Esophagus (tissue), 2 donors: ENCODE measurements around the gene ADAMTSL2. TPM values are rescaled to one million over a fixed set of nuclear protein-coding genes. Genes with fewer than 3 reads are reported as not detected.

Experiments used
- H3K27ac ChIP-seq, 2 donors: one replicate each; pipeline ENCODE4 v1.5.1; 2013; ENCODE audit warnings: low read depth in 2 of 2, mild to moderate bottlenecking in 2 of 2, inconsistent platforms in 1 of 2, low read length in 1 of 2, moderate library complexity in 1 of 2
- H3K27me3 ChIP-seq, 2 donors: one replicate each; pipeline ENCODE4 v1.6.1; 2013; ENCODE audit warnings: low read length in 2 of 2, control low read depth in 1 of 2, mild to moderate bottlenecking in 1 of 2; ENCODE audit not compliant: insufficient read depth in 2 of 2, control insufficient read depth in 1 of 2
- H3K36me3 ChIP-seq, 2 donors: one replicate each; pipeline ENCODE4 v1.6.1; 2013; ENCODE audit warnings: low read length in 1 of 2; ENCODE audit not compliant: control insufficient read depth in 2 of 2, insufficient read depth in 2 of 2
- H3K4me1 ChIP-seq, 2 donors: one replicate each; pipeline ENCODE4 v1.6.1; 2013; ENCODE audit warnings: low read length in 1 of 2; ENCODE audit not compliant: control insufficient read depth in 2 of 2, insufficient read depth in 2 of 2
- H3K4me3 ChIP-seq, 2 donors: one replicate each; pipeline ENCODE4 v1.5.1; 2013; ENCODE audit warnings: low read length in 2 of 2, mild to moderate bottlenecking in 2 of 2, low read depth in 1 of 2, moderate library complexity in 1 of 2
- H3K9me3 ChIP-seq, 2 donors: one replicate each; pipeline ENCODE4 v1.6.1; 2013; ENCODE audit warnings: mild to moderate bottlenecking in 2 of 2, low read depth in 1 of 2, low read length in 1 of 2, moderate library complexity in 1 of 2; ENCODE audit not compliant: control insufficient read depth in 2 of 2, insufficient read depth in 1 of 2
- WGBS, 2 donors: extraction: QIAGEN DNeasy Blood & Tissue Kit; methylation state at CpG; one replicate each; pipeline ENCODE4 v1.1.7; 2013; 5-methylcytosine and 5-hydroxymethylcytosine counted together
- polyA plus RNA-seq, 2 donors: library from polyadenylated mRNA; stranded (reverse); fragments of 200-250 nt; gene quantifications; one replicate each; pipeline ENCODE4 v1.2.3, GENCODE V29; 2013
- donor health status: healthy with polysubstance abuse.
- donor health status: Bipolar disorder and iron deficiency.

The ADAMTSL2 gene
- polyA plus RNA-seq, 2 donors, result 0.60 to 1.0 TPM

DNA sequence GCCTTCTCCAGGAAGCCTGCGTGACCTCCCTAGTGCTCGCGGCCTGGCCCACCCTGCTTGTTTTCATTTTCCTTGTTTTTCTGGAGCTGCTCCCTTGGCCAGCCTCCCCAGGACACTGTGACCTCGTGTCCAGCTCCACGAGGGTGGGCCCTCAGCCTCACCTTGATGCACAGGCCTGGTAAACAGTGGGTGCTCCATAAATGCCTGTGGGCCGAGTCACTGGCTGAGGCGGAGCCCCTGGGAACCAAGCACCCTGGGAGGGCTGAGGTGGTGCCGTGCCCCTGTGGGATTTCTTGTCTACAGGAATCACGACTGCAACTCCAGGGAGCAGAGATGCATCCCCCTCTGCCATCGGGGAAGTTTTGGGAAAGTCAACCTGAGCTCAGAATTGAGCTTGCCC is 57.5 kb downstream of the ADAMTSL2 start:
- Histone ChIP-seq H3K36me3 (no peaks in the 10 kb centered on the region), H3K27me3 (no peaks in the 10 kb centered on the region)

DNA sequence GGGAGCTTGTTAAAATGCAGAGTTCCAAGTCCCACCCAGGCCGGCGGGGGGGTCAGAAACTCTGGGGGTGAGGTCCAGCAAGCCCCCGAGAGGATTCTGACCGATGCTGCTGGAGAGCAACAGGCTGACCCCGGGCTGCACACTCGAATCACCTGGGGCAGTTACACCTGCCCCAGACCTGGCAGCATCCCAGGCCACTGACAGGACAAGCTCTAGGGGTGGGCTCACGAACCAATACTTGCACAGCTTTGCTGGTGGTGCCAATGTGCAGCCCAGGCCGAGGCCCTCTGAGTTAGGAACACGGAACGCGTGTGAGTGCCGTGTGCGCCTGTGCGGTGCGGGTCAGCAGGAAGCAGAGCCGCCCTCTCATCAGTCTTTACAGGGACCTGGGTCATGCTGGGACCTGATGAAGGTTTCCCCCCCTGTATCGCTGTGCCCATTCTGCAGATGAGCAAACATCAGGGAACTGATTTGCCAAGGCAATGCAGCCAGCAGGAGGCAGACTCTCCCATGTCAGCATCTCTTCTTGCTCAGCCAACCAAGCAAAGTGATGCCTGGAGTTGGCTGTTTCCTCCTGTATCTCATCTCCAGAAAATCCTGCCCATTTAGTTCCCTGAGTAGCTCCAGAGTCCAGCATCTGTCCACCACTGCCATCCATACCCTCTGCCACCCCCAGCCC is 58.4 kb downstream of the ADAMTSL2 start:
- H3K27me3 ChIP-seq, result no peaks in the 10 kb centered on the region

More for the DNA sequence above, 57.5 kb downstream of the ADAMTSL2 start:
- WGBS, 2 donors, result 52 to 63% methylated on average over 10 of the region's 10 CpGs
- Histone ChIP-seq H3K9me3 (peaks cover 3 to 6% of the 10 kb centered on the region in 2 donors), H3K4me1 (no peaks in the 10 kb centered on the region), H3K4me3 (no peak overlapping the region), H3K27ac (no peak overlapping the region)

DNA sequence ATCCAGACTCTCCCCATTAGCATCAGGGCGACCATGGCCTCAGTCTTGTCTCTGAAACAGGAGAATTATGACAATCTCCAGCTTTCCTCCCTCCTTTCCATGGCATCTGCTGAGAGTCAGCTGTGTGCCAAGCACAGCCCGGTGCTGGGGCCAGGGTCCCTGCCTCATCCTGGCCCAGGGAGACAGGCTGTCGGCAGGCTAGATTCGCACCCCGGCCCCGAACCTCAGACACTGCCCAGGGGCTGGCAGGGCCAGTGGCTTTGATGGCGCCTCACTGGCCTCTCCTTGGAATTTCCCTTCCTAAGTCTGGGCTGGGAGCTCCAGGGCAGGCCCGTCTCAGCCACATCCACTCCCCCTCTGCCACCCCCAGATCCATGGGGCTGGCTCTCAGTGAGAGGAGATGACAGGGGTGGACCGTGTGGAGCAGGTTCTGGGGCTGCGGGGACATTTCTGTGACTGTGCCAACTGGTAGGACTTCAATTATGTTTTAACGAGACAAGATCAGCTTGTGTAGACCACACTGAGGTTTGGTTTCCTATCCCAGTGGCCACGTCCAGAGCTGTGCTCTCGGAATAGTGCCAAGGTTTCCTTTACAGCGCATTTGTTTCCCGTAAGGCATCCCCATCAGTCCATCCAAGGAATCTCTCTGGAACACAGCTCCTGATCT is 59.2 kb downstream of the ADAMTSL2 start:
- H3K27me3 ChIP-seq, result no peaks in the 10 kb centered on the region
- 73% methylated on average over 15 of the region's 15 CpGs for WGBS, 2 donors

More for the DNA sequence above, 58.4 kb downstream of the ADAMTSL2 start:
- Histone ChIP-seq H3K4me3 (no peak overlapping the region), H3K9me3 (peaks cover 6 to 7% of the 10 kb centered on the region in 2 donors), H3K27ac (no peak overlapping the region), H3K36me3 (no peaks in the 10 kb centered on the region), H3K4me1 (no peaks in the 10 kb centered on the region)
- WGBS, 2 donors, result 73 to 79% methylated on average over 17 of the region's 17 CpGs

DNA sequence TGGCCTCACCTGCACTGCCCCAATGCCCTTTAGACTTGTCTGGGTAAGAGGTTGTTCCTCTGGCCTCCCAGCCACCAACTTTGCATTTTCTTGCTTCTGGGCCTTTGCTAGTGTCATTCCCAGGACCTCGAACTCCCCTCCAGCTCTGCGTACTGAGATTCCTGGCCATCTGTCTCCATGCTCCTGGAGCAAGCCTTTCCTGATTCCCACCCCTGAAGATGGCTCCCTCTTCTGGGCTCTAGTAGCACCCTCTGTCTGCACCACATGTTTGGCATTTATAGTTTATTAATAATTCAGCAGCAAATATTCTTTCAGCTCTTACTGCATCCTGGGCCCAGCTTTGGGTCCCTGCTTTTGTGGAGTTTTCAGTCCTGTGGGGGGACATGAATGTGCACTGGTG is 59.8 kb downstream of the ADAMTSL2 start:
- no peaks in the 10 kb centered on the region for H3K4me1 ChIP-seq
- WGBS, 2 donors, result 93 to 97% methylated on average over 2 of the region's 2 CpGs
- no peaks in the 10 kb centered on the region for H3K27me3 ChIP-seq
- no peak overlapping the region for H3K4me3 ChIP-seq
- H3K36me3 ChIP-seq, result no peaks in the 10 kb centered on the region
- H3K9me3 ChIP-seq, result peaks cover 6 to 16% of the 10 kb centered on the region in 2 donors
- no peak overlapping the region for H3K27ac ChIP-seq

More for the DNA sequence above, 59.2 kb downstream of the ADAMTSL2 start:
- no peak overlapping the region for H3K4me3 ChIP-seq
- no peaks in the 10 kb centered on the region for H3K36me3 ChIP-seq
- peaks cover 6 to 13% of the 10 kb centered on the region in 2 donors for H3K9me3 ChIP-seq
- no peaks in the 10 kb centered on the region for H3K4me1 ChIP-seq
- H3K27ac ChIP-seq, result no peak overlapping the region

DNA sequence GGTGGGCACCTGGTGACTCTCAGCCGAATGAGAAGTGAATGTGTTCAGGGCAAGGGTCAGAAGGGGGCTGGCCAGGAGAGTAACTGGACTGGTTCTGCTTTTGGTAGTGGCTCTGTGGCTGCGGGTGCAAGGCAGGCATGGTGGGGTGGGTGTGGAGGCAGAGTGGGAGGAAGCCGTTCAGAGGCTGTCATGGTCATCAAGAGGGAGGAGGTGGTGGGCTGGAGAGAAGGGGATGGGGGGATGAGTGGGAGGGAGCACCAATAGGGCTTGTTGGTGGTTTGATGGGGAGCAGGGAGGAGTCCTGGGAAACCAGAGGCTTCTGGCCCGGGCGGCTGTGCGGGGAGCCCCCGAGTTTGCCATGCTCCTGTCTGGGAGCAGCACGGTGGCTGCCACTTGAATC is 61.4 kb downstream of the ADAMTSL2 start:
- no peaks in the 10 kb centered on the region for H3K36me3 ChIP-seq
- H3K9me3 ChIP-seq, result peaks cover 6 to 18% of the 10 kb centered on the region in 2 donors
- H3K4me3 ChIP-seq, result no peak overlapping the region
- H3K4me1 ChIP-seq, result no peaks in the 10 kb centered on the region
- no peaks in the 10 kb centered on the region for H3K27me3 ChIP-seq
- no peak overlapping the region for H3K27ac ChIP-seq
- 87 to 89% methylated on average over 8 of the region's 8 CpGs for WGBS, 2 donors

DNA sequence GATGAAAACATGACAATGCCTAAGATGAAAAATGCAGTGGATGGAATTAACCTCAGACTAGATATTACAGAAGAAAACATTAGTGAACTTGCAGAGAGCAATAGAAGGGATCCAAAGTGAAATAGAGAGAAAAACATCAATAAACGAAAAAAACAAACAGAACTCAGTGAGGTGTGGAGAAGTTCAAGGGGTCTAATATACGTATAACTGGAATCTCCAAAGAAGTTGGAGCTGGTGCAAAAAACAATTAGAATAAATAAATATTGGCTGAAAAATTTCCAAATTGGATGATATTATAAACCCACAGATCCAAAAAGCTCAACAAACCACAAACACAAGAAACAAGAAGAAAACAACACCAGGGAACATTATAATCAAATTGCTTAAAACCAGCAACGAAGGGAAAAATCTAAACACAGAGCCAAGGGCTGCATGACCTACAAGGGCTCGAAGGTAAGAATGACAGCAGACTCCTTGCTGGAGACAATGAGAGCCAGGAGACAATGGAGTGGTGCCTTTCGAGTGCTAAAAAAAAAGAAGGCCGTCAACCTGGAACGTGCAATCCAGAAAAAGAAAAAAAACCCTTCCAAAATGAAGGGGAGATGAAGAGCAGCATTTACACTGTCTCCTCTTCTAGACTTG is 62.9 kb downstream of the ADAMTSL2 start:
- WGBS, 2 donors, result 78 to 82% methylated on average over 7 of the region's 7 CpGs
- Histone ChIP-seq H3K27me3 (no peaks in the 10 kb centered on the region), H3K27ac (no peak overlapping the region), H3K9me3 (peaks cover 6 to 18% of the 10 kb centered on the region in 2 donors), H3K4me1 (no peaks in the 10 kb centered on the region), H3K36me3 (no peaks in the 10 kb centered on the region), H3K4me3 (no peak overlapping the region)

DNA sequence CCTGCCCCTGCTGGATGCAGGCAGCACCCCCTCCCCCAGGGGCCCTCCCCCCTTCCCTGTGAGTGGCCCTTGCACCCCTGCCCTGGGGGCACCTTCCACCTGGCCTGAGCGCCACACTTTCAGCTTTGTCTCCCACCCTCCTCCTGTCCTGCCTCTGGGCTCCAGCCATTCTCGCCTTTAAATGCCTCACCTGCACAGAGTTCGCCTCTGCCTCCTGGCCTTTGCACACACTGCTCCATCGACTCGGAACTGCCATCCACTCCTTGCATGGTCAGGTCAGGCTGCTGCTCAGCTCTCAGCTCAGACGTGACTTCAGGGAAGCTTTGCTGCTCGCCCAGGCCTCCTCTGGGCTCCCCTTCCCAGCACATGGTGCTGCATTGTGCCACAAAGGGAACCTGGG is 64.5 kb downstream of the ADAMTSL2 start:
- no peaks in the 10 kb centered on the region for H3K36me3 ChIP-seq
- no peak overlapping the region for H3K4me3 ChIP-seq
- H3K27ac ChIP-seq, result no peak overlapping the region
- no peaks in the 10 kb centered on the region for H3K4me1 ChIP-seq
- 85 to 86% methylated on average over 7 of the region's 7 CpGs for WGBS, 2 donors
- H3K27me3 ChIP-seq, result no peaks in the 10 kb centered on the region
- peaks cover 6 to 18% of the 10 kb centered on the region in 2 donors for H3K9me3 ChIP-seq

DNA sequence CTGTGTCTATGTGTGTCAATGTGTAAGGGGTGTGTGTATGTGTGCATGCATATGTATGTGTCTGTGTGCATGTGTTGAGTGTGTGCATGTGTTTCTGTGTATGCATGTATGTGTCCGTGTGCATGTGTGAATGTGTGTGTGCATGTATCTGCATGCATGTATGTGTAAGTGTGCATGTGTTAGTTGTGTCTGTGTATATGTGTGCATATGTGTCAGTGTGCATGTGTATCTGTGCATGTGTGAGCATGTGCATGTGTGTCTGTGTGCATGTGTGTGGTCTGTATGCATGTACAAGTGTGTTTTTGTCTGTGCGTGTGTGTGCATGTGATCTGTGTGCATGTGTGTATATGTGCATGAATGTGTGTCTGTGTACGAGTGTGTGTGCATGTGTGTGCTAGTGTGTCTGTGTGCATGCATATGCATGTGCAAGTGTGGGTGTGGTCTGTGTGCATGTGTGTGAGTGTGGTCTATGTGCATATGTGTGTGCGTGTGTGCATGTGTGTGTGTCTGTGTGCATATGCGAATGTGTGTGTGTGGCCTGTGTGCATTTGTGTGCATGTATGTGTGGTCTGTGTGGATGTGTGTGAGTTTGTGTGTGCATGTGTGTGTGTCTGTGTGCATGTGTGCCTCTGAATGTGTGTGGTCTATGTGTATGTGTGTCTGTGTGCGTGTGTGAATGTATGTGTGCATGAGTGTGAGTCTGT is 65.1 kb downstream of the ADAMTSL2 start:
- H3K36me3 ChIP-seq, result no peaks in the 10 kb centered on the region
- 96% methylated on average over 6 of the region's 6 CpGs for WGBS, 2 donors
- no peaks in the 10 kb centered on the region for H3K4me1 ChIP-seq
- no peak overlapping the region for H3K4me3 ChIP-seq
- H3K27ac ChIP-seq, result no peak overlapping the region
- H3K9me3 ChIP-seq, result peaks cover 6 to 18% of the 10 kb centered on the region in 2 donors
- no peaks in the 10 kb centered on the region for H3K27me3 ChIP-seq

DNA sequence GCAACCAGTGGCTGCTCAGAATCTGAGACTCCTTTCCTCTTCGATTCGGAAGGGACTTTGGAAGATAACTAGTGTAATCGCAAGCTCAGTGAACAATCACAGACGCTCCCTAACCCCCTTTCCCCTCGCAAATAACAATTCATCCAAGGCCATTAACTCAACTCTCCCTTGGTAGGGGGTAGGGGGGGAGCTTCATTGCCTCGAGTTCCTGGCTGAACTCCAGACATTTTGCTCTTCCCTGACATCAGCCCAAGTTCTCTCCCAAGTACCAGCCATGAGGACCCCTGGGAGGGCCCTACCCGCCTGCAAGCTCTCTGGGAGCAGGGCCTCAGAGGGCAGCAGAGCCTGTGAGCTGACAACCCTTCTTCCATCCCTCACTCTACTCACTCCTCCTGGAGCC is 66.2 kb downstream of the ADAMTSL2 start:
- 66 to 67% methylated on average over 7 of the region's 7 CpGs for WGBS, 2 donors

More for the DNA sequence above, 66.2 kb downstream of the ADAMTSL2 start:
- Histone ChIP-seq H3K9me3 (peaks cover 6 to 18% of the 10 kb centered on the region in 2 donors), H3K27me3 (no peaks in the 10 kb centered on the region), H3K4me1 (no peaks in the 10 kb centered on the region), H3K27ac (no peak overlapping the region), H3K4me3 (no peak overlapping the region), H3K36me3 (no peaks in the 10 kb centered on the region)
